ENCODE data around the gene CDK5RAP2.

The CDK5RAP2 gene

GRCh38 chr9:120388003-120388855 is 191.7 kb downstream of the CDK5RAP2 start:
- in situ Hi-C loops (cut with HindIII; ENCODE audit: low sequenced_read_pairs), result no loop called here

- in situ Hi-C loops (cut with HindIII; ENCODE audit: low sequenced_read_pairs), result no loop called here
Observed at GRCh38 chr9:120387257-120388002, 192.5 kb downstream of the CDK5RAP2 start.

GRCh38 chr9:120386390-120387131 is 193.4 kb downstream of the CDK5RAP2 start:
- in situ Hi-C loops (cut with HindIII; ENCODE audit: low sequenced_read_pairs), result no loop called here

DNA sequence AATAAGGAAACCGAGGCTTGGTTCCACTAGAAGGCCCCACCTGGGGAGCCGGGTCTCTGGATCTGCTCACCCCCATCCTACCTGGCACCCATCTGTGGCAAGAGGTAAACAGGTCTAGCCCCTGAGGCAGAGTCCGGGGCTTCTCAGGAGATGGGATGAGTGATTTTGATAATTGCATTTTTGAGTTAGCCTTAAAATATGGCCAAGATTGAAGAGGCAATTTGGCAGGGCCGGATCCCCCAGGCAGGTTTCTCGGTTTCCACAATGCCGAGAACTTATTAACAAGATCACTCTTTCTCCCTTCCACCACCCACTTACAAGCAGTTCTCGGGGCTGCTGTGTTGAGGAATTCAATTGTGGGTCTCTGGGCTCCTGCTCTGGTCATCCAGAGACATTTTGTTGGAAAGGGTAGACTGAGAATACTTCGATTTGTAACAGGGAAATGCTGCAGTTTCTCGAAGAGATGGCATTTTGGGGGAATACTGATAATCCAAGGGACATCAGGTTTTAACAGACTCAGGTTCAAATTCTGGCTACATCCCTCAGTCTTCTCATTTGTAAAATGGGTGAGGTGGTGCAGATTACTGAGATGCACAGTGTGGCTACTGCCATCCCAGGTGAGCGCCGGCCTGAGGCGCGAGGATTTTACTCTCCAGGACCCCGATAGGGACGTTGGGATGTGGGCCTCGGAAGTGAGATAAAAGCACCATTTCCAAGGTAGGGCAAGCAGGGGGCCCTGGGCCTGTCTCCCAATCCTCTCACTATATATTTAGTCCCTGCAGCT is 194.2 kb downstream of the CDK5RAP2 start:
- in situ Hi-C loops (cut with HindIII; ENCODE audit: low sequenced_read_pairs), result no loop called here

DNA sequence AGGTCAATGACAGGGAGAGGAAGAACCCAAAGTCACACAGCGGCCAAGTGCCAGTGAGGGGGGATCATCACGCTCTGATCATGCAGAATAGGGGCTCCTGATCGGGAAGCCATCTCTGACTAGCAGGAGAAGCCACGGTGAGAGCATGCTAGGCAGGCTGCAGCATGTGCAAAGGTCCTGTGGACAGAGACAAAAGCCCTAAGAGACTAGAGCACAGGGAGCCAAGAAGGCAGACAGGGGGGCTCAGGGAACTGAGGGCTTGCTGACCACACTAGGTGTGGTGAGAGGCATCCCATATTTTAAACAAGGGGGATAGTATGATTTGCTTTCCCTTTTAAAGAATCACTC is 195.1 kb downstream of the CDK5RAP2 start:
- in situ Hi-C loops (cut with HindIII; ENCODE audit: low sequenced_read_pairs), result no loop called here

GRCh38 chr9:120383999-120384924 is 195.7 kb downstream of the CDK5RAP2 start:
- in situ Hi-C loops (cut with HindIII; ENCODE audit: low sequenced_read_pairs), result no loop called here

DNA sequence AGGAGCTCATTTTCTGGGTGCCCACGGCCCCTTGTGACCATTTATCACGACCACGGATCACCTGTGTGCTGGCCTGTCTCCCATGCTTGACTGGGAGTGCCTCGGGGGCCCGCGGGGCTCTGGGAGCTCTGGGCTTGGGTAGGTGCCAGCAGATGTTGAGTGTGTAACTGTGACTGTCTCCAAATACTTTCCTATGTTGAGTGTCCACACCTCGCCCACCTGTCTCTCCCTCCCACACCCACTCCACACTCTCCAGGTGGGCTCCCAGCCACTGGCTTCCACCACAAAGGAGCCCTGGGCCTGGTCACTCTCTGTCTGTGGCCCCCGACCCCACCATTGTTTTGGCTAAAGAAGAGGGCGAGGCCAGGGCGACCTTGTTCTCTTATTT is 196.4 kb downstream of the CDK5RAP2 start:
- in situ Hi-C loops (cut with HindIII; ENCODE audit: low sequenced_read_pairs), result no loop called here

DNA sequence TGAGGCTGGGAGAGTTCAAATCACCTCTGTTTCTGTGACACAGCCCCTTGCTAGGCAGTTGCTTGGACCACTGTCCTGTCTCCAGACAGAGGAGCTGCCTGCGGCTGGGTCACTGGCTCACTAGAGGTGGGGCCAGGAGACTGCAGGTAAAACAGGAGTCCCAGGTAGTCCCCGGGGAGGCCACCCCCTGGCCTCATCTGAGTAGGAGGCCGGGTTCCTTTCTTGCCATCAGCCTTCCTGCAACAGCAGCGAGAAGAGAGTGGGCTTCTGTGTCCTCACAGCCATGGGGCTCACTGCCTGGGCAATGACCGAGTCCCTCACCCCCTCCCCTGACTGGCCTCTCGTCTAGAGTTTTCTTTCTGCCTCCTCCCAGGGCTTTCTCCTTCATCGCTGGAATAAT is 197.5 kb downstream of the CDK5RAP2 start:
- in situ Hi-C loops (cut with HindIII; ENCODE audit: low sequenced_read_pairs), result no loop called here

DNA sequence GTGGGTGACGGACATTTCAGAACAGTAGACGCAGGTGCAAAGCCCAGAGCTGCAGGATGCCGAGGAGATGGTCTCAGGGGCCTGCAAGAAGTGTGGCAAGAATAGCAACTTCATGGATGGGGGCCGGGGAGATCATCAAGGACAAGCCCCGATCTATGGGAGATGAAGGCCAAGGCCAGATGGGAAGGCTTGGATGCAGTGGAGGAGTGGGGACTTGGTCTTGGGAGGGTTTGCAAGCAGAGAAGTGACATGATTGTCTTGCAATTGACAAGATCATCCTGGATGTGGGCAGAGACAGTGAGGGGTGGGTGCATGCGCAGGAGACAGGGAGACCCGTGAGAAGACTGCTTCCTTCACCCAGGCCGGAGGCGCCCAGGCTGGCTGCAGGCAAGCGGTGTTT is 198.1 kb downstream of the CDK5RAP2 start:
- in situ Hi-C loops (cut with HindIII; ENCODE audit: low sequenced_read_pairs), result no loop called here

- in situ Hi-C loops (cut with HindIII; ENCODE audit: low sequenced_read_pairs), result no loop called here
Observed at GRCh38 chr9:120379611-120380010, 200.4 kb downstream of the CDK5RAP2 start.

GRCh38 chr9:120378680-120379079 is 201.3 kb downstream of the CDK5RAP2 start:
- in situ Hi-C loops (cut with HindIII; ENCODE audit: low sequenced_read_pairs), result no loop called here

DNA sequence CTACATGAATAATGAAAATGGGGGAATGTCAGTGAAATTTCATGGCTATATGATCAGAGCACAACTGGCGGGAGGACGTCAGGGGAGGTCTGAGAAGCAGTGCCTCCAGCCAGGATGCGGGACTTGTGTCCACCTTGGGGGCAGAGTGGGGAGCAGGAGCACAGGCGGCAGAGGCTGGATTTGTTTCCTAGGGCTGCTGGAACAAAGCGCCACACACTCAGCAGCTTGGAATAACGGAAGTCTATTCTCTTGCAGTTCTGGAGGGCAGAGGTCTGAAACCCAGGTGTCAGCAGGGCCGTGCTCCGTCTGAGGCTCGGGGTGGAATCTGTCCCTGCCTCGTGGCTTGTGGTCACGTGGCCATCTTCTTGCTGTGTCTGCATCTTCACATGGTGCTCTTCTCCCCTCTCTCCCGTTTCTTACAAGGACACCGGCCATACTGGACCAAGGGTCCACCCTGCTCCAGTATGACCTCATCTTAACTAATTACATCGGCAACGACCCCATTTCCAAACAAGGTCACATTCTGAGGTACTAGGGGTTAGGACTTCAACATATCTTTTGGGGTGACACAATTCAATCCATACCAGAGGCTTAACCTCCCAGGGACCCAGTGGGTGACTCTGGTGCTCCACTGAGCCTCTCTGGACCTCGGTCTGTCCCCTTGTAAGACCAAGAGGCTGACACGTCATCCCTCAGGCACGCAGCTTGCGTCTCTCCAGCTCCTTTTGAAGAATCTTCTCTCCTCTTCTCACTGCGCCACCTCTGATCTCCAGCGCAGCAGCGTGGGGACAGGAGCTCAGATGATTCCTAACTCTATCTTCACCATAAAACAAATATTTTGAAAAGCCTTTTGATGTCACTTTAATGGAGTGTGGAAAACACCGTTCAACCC is 202.5 kb downstream of the CDK5RAP2 start:
- in situ Hi-C loops (cut with HindIII; ENCODE audit: low sequenced_read_pairs), result no loop called here

GRCh38 chr9:120376101-120376500 is 203.9 kb downstream of the CDK5RAP2 start:
- in situ Hi-C loops (cut with HindIII; ENCODE audit: low sequenced_read_pairs), result no loop called here

GRCh38 chr9:120375316-120375715 is 204.7 kb downstream of the CDK5RAP2 start:
- in situ Hi-C loops (cut with HindIII; ENCODE audit: low sequenced_read_pairs), result no loop called here

- in situ Hi-C loops (cut with HindIII; ENCODE audit: low sequenced_read_pairs), result no loop called here
Observed at GRCh38 chr9:120374817-120375216, 205.2 kb downstream of the CDK5RAP2 start.

GRCh38 chr9:120374239-120374638 is 205.7 kb downstream of the CDK5RAP2 start:
- in situ Hi-C loops (cut with HindIII; ENCODE audit: low sequenced_read_pairs), result no loop called here

DNA sequence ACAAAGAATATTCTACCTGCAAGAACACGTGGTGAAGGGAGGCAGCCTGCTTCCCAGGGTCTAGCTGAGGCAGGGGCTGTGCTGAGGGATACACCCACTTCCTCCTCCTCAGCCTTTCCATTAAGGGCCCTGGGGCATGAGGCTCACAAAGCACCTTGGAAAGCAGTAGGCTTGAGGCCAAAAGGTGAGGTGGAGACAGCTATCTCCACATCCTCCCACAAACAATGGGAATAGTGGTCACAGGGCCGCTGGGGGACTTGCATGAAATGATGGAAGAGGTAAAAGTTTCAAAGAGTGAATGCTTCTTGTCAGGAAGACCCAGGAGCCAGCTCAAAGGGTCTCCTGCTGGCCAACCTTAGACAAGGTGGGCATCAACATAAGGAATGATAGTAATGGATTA is 207.9 kb downstream of the CDK5RAP2 start:
- in situ Hi-C loops (cut with HindIII; ENCODE audit: low sequenced_read_pairs), result no loop called here

DNA sequence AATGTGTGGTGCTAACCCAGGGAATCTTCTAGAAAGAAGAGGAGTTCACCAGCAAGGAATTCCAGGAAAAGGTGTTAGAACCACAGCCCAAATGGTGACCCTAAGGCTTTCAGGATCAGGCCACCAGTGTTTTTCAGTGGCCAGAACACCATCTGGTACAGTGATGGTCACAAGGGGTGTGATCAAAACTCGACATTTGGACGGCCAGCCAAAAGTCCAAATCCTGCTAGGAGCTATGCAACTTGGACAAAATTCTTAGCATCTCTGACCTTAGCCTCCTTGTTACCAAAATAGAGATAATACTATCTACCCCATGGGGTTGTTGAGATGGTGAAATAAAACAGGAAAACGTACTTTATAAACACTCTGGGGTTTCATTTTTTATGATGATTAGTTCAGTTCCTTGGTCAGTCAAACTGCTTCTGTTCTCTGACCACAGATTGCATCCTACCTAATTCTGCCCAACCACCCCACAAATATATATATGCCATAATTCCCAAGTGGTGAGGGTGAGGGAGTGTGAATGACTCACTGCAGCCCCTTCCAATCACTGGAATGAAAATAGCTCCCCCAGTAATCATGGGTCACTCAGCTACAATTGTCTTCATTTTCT is 210.3 kb downstream of the CDK5RAP2 start:
- in situ Hi-C loops (cut with HindIII; ENCODE audit: low sequenced_read_pairs), result no loop called here
